ENCODE results near the gene TMEM131L. TPM values are rescaled to one million over a fixed set of nuclear protein-coding genes. Genes with fewer than 3 reads are reported as not detected.

Gene TMEM131L
- total and polyA plus RNA-seq, 4 donors: 4.9 to 41.3 (median 12.9) TPM

DNA sequence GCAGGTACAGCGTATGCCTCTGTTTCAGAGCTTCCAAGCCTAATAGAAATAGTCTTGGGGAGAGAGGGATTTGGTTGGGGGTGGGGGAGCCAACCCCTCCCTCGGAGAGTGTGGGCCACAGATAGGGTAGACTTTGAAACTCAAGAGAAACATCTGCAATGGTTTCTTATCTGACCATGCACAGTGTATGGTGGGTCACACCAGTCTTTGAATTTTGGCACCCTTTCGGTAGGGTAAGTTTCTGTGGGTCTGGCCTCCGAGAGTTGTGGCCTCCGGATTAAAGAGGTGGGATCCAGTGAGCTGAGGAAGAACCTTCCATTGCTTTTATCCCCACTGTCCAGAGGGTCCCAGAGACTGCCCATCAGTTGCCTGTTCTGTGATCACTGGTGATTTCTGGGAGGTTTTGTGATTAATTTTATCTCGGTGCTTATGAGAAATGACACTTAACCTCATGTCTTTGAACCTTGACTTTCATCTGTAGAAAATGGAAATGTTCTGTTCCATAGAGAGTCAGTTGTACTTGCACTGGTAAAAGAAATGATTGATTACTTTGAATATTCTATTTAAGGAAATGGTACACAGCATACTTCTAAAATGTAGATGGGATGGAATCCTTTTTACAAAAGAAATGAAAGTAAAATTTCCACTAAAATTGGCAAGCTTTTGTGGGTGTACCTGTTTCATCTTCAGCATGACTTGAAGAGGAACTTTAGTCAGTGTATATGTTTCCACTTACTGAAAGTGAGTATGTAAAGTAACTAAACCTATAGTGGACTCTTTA, 62.7 kb downstream of the TMEM131L start:
- TF ChIP-seq, protein P1, sequence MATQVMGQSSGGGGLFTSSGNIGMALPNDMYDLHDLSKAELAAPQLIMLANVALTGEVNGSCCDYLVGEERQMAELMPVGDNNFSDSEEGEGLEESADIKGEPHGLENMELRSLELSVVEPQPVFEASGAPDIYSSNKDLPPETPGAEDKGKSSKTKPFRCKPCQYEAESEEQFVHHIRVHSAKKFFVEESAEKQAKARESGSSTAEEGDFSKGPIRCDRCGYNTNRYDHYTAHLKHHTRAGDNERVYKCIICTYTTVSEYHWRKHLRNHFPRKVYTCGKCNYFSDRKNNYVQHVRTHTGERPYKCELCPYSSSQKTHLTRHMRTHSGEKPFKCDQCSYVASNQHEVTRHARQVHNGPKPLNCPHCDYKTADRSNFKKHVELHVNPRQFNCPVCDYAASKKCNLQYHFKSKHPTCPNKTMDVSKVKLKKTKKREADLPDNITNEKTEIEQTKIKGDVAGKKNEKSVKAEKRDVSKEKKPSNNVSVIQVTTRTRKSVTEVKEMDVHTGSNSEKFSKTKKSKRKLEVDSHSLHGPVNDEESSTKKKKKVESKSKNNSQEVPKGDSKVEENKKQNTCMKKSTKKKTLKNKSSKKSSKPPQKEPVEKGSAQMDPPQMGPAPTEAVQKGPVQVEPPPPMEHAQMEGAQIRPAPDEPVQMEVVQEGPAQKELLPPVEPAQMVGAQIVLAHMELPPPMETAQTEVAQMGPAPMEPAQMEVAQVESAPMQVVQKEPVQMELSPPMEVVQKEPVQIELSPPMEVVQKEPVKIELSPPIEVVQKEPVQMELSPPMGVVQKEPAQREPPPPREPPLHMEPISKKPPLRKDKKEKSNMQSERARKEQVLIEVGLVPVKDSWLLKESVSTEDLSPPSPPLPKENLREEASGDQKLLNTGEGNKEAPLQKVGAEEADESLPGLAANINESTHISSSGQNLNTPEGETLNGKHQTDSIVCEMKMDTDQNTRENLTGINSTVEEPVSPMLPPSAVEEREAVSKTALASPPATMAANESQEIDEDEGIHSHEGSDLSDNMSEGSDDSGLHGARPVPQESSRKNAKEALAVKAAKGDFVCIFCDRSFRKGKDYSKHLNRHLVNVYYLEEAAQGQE (IDR thresholded peaks at IDR 0.05): no peak
- TF ChIP-seq HNF4G (IDR thresholded peaks at IDR 0.05): no peak
- peak overlapping the region in 1 of 2 donors; percentile 66 for H3K9ac ChIP-seq (ENCODE audit: low read depth in 1 of 2, low read length in 2 of 2)
- no peaks in the 10 kb centered on the region for H3K9me3 ChIP-seq (ENCODE audit: control insufficient read depth in 4 of 4, low read length in 3 of 4)
- peak; percentile 67 for DNase-seq (ENCODE audit: low spot score)
- WGBS: 72% methylated on average over 6 of the region's 6 CpGs
- peak overlapping the region; percentile 43 to 87 for H3K27ac ChIP-seq (ENCODE audit: low read depth in 1 of 2, low read length in 2 of 2)
- peaks cover 12 to 56% (median 52%) of the 10 kb centered on the region in 4 donors for H3K4me1 ChIP-seq (ENCODE audit: control insufficient read depth in 4 of 4, insufficient read depth in 4 of 4, low read length in 3 of 4)
- H3K4me3 ChIP-seq (ENCODE audit: low read depth in 1 of 3, low read length in 3 of 3): no peak overlapping the region
- H3K36me3 ChIP-seq (ENCODE audit: control insufficient read depth in 4 of 4, insufficient read depth in 3 of 4, low read depth in 1 of 4, low read length in 3 of 4): no peaks in the 10 kb centered on the region
- H3K27me3 ChIP-seq (ENCODE audit: control insufficient read depth in 4 of 4, insufficient read depth in 4 of 4, low read length in 3 of 4): no peaks in the 10 kb centered on the region

DNA sequence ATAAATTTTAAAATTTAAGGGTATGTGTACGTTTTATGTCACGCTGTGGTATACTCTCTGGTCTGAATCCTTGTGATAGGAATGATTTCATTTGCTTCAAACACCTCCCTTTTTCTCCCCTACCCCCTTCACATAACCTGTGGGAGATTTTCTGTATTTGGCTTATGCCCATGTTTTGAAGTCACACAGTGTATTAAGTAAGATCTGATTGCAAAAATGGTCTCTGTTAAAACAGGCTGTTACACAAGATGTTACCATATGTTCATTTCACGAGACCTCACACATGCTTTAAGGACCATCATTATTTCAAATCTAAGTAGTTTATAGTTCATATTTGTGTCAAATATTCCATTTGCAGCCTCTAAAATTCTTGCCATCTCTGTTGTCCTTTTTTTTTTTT, 63.5 kb downstream of the TMEM131L start:
- peaks cover 12 to 59% (median 53%) of the 10 kb centered on the region in 4 donors for H3K4me1 ChIP-seq (ENCODE audit: control insufficient read depth in 4 of 4, insufficient read depth in 4 of 4, low read length in 3 of 4)
- H3K36me3 ChIP-seq (ENCODE audit: control insufficient read depth in 4 of 4, insufficient read depth in 3 of 4, low read depth in 1 of 4, low read length in 3 of 4): no peaks in the 10 kb centered on the region
- WGBS: 40% methylated on average over 3 of the region's 3 CpGs
- H3K4me3 ChIP-seq (ENCODE audit: low read depth in 1 of 3, low read length in 3 of 3): no peak overlapping the region
- no peak for DNase-seq (ENCODE audit: low spot score)
- H3K9ac ChIP-seq (ENCODE audit: low read depth in 1 of 2, low read length in 2 of 2): peak overlapping the region in 1 of 2 donors; percentile 66
- no peaks in the 10 kb centered on the region for H3K27me3 ChIP-seq (ENCODE audit: control insufficient read depth in 4 of 4, insufficient read depth in 4 of 4, low read length in 3 of 4)
- peak overlapping the region; percentile 43 to 87 for H3K27ac ChIP-seq (ENCODE audit: low read depth in 1 of 2, low read length in 2 of 2)
- H3K9me3 ChIP-seq (ENCODE audit: control insufficient read depth in 4 of 4, low read length in 3 of 4): no peaks in the 10 kb centered on the region
- peak; percentile 8 for TF ChIP-seq HNF4G (IDR thresholded peaks at IDR 0.05)
- peak; percentile 47 for TF ChIP-seq SP1 (IDR thresholded peaks at IDR 0.05)
- TF ChIP-seq NR2F2 (IDR thresholded peaks at IDR 0.05): no peak
- peak; percentile 40 to 58 for TF ChIP-seq RXRA (IDR thresholded peaks at IDR 0.05)
- peak; percentile 35 to 55 for TF ChIP-seq JUND (IDR thresholded peaks at IDR 0.05)
- TF ChIP-seq HNF4A (conservative IDR thresholded peaks at IDR 0.05): peak; percentile 43 to 60
- peak; percentile 12 for TF ChIP-seq FOXA2 (IDR thresholded peaks at IDR 0.05)
- TF ChIP-seq, protein P1 (IDR thresholded peaks at IDR 0.05): peak; percentile 46
- TF ChIP-seq EGR1 (IDR thresholded peaks at IDR 0.05; ENCODE audit: low read depth in 2 of 2): no peak
- peak; percentile 34 to 39 for TF ChIP-seq RAD21 (IDR thresholded peaks at IDR 0.05)
- no peak for TF ChIP-seq FOXA1 (IDR thresholded peaks at IDR 0.05)
- TF ChIP-seq YY1 (IDR thresholded peaks at IDR 0.05): peak; percentile 81
